Chondrocyte (in vitro differentiated cells): ENCODE data around the gene SLC7A14. TPM values are rescaled to one million over a fixed set of nuclear protein-coding genes. Genes with fewer than 3 reads are reported as not detected.

Experiments used
- DNase-seq: peaks from one replicate; pipeline ENCODE4 v3.0.0; 2021; ENCODE audit warnings: mixed read lengths, low spot score
- H3K27ac Mint-ChIP-seq: one replicate; pipeline ENCODE4 v1.8.0; 2021; ENCODE audit warnings: mild to moderate bottlenecking, moderate library complexity, mixed read lengths; ENCODE audit not compliant: unreplicated experiment
- H3K27me3 Mint-ChIP-seq: 2 replicates; pipeline ENCODE4 v1.8.0; 2021; ENCODE audit warnings: low read depth, mixed read lengths
- H3K36me3 Mint-ChIP-seq: 2 replicates; pipeline ENCODE4 v1.8.0; 2021; ENCODE audit warnings: low read depth, mixed read lengths
- H3K4me1 Mint-ChIP-seq: 2 replicates; pipeline ENCODE4 v1.8.0; 2021; ENCODE audit warnings: low read depth, mild to moderate bottlenecking, mixed read lengths
- H3K4me3 Mint-ChIP-seq: one replicate; pipeline ENCODE4 v1.8.0; 2021; ENCODE audit warnings: mild to moderate bottlenecking, moderate library complexity, mixed read lengths; ENCODE audit not compliant: unreplicated experiment
- H3K9me3 Mint-ChIP-seq: 2 replicates; pipeline ENCODE4 v1.8.0; 2021; ENCODE audit warnings: low read depth, mixed read lengths
- total RNA-seq: library from RNA; stranded (reverse); gene quantifications from 3 replicates; pipeline ENCODE4 v1.2.1, GENCODE V29; 2021
- TF ChIP-seq, protein P1 (sequence below): fragments of 200-600 bp; sonication (generic); IDR thresholded peaks from 2 replicates; pipeline ENCODE4 v1.5.0; 2021; ENCODE audit warnings: antibody characterized with exemption, mild to moderate bottlenecking, moderate library complexity

SLC7A14 gene
- total RNA-seq, 1 donor from 2014 or later: 0.02 TPM

DNA sequence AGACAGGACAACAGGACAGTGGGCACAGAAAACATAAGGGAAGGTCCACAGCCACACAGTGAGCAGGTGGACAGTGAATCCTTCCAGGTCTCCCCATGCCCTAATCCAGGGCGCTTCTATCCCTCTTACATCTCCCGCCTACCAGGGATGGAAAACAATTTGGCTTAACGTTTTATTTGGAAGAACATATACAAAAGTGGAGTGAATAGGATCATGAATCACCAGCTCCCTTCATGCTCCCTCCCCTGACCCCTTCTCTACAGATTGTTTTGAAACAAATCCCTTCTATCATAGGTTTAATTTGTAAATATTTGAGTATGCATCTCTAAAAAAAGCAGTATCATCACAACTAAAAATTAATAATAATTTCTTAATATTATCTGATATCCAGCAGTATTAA, 114.7 kb downstream of the SLC7A14 start:
- TF ChIP-seq, protein P1, sequence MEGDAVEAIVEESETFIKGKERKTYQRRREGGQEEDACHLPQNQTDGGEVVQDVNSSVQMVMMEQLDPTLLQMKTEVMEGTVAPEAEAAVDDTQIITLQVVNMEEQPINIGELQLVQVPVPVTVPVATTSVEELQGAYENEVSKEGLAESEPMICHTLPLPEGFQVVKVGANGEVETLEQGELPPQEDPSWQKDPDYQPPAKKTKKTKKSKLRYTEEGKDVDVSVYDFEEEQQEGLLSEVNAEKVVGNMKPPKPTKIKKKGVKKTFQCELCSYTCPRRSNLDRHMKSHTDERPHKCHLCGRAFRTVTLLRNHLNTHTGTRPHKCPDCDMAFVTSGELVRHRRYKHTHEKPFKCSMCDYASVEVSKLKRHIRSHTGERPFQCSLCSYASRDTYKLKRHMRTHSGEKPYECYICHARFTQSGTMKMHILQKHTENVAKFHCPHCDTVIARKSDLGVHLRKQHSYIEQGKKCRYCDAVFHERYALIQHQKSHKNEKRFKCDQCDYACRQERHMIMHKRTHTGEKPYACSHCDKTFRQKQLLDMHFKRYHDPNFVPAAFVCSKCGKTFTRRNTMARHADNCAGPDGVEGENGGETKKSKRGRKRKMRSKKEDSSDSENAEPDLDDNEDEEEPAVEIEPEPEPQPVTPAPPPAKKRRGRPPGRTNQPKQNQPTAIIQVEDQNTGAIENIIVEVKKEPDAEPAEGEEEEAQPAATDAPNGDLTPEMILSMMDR: no peak
- Mint-ChIP-seq H3K36me3 (no peaks in the 10 kb centered on the region), H3K27ac (no peak overlapping the region), H3K9me3 (no peaks in the 10 kb centered on the region), H3K4me1 (peaks cover 14% of the 10 kb centered on the region), H3K4me3 (no peak overlapping the region), H3K27me3 (no peaks in the 10 kb centered on the region)
- DNase-seq: no peak

DNA sequence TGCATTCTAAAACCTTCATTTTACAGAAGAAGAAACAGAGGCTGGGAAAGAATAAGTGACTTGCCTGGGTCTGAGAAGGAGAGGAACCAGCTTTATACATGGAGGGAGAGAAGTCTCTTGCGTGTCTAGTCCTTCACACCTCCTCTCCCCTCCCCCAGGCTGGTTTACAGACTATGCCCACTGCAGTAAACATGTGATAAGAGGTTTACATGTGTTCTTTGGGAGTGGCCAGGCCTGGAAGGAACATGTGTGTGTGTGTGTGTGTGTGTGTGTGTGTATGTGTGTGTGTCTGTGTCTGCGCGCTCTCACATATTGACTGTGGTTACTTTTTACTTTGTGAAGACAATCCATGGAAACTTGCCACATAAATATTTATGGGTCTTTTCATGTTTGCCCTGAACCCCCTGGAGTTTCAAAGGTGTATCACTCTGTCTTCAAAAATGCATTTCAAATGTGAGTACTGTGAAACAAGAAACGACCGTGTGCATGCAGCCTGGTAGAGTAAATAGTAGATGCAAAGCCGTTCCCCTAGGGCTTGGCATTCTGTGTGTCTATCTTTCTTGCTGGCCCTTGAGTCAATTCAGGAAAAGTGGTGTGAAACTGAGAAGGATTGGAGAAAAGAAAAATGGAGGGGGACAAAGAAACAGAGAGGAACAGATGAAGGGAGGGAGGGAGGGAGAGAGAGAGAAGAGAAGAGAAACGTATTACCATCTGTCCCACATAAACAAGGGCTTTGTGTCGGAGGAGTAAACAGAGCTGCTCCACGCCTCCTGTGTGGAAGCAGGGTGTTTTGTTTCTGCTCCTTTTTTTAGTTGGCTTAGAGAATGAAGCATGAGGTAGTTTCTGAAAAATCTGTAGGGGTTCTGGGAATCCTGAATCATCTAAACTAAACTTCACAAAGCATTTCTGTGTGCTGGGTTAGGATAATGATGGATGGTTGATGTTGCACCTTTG, 115.5 kb downstream of the SLC7A14 start:
- TF ChIP-seq, protein P1: no peak
- Mint-ChIP-seq H3K27me3 (no peaks in the 10 kb centered on the region), H3K4me3 (no peak overlapping the region), H3K27ac (no peak overlapping the region), H3K36me3 (no peaks in the 10 kb centered on the region), H3K9me3 (no peaks in the 10 kb centered on the region), H3K4me1 (peaks cover 13% of the 10 kb centered on the region)
- DNase-seq: no peak

DNA sequence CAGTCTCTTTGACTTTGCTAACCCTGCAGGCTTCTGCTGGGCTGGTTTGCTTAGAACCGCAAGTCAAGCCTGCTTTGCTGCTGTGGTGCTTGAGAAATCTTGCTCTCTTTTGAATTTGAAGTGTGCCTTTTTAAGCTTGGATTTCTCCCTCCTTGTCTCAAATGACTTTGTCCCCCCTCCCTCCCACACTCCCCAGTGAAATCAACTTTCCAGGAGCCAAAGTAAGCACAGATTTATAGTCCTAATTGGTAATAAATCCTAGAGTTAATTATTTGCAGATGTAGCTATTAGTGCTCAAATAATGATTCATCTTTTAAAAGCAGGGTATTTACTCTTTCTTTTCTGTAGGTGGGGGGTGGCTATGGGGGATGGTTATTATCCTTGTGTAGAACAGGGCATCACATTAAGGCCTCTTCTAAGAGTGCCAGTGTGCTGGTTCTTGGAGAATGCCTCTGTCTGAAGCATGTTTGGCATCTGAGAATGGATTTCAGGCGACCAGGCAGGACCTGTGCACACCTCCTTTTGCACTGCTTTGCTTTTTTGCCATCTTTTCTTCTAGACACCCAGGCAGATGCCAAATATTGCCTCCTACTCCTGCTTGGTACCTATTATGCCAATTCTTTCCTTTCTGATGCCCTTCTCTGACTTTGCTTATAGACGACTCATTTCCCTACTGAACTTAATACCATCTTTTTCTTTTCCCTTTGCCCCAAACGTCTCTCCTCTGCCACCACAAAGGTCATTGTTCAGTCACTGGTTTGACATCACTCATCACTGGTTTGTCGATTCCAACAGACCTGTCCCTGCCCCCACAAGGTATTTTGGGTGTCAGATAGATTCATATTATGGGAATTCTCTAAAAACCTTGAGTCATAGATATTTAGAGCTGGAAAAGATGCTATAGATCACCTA, 116.5 kb downstream of the SLC7A14 start:
- Mint-ChIP-seq H3K27ac (no peak overlapping the region), H3K9me3 (no peaks in the 10 kb centered on the region), H3K4me3 (no peak overlapping the region), H3K36me3 (no peaks in the 10 kb centered on the region), H3K27me3 (no peaks in the 10 kb centered on the region), H3K4me1 (peaks cover 13% of the 10 kb centered on the region)
- TF ChIP-seq, protein P1: no peak
- DNase-seq: no peak

DNA sequence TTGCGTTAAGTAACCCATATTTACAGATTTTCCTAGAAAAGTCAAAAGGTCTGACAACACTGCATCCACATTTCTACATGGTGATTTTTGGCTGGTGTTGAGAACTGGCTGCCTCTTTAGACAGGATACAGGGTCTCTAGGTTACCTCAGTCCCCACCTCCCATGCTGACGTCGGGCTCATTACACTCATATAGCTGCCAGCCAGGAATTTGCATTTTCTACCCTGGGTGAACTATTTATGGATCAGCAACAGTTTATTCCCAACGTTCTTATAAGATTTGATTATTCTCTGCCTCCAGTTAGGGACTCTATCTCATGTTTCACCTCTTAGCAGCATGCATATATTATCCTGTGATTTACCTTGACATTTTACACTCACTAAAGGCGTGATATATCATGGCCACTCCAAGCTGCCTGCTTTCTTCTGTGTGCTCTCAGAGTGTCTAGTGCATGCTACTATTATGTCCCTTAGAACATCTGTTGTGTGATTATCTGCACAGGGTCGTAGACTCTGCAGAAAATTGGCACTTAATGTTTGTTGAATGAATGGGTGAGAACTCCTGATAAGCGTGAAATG, 118.2 kb downstream of the SLC7A14 start:
- Mint-ChIP-seq H3K9me3 (no peaks in the 10 kb centered on the region), H3K4me3 (no peak overlapping the region), H3K27me3 (peaks cover 4% of the 10 kb centered on the region), H3K36me3 (no peaks in the 10 kb centered on the region), H3K4me1 (peaks cover 3% of the 10 kb centered on the region), H3K27ac (no peak overlapping the region)
- DNase-seq: no peak
- TF ChIP-seq, protein P1: no peak

DNA sequence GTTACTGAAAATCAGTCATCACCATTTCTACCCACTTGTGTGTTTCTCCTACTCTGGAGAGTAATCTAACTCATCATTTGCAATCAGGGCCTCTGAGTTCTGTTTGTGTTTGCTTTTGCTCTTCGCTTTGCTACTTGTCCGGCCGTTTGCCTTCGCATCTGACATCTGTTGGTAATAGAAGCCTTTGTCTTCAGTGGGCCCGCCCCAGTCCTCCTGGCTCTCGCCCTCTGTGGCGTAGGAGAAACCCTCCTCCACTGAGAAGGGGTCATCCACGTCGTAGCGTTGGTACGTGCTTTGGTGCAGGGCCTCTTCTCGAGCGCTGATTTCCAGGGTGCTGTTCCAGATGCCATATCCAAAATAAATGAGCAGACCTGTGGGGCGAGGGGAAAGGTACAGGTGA, 118.9 kb downstream of the SLC7A14 start:
- Mint-ChIP-seq H3K36me3 (no peaks in the 10 kb centered on the region), H3K4me1 (peaks cover 3% of the 10 kb centered on the region), H3K27me3 (peaks cover 4% of the 10 kb centered on the region), H3K9me3 (no peaks in the 10 kb centered on the region), H3K27ac (no peak overlapping the region), H3K4me3 (no peak overlapping the region)
- TF ChIP-seq, protein P1: no peak
- DNase-seq: no peak
